Neural progenitor cell (in vitro differentiated cells): ENCODE measurements around the gene VRK3.

Experiments used
- CTCF ChIP-seq: fragments of 200-600 bp; sonication (generic); IDR thresholded peaks from 2 replicates; pipeline ENCODE4 v1.5.1; 2017; ENCODE audit warnings: antibody characterized with exemption, mild to moderate bottlenecking
- EZH2 ChIP-seq: fragments of 200-600 bp; sonication (generic); IDR thresholded peaks from 2 replicates; pipeline ENCODE4 v1.6.1; 2017; ENCODE audit warnings: antibody characterized with exemption, mild to moderate bottlenecking, moderate library complexity
- EZH2phosphoT487 ChIP-seq: fragments of 200-600 bp; sonication (generic); IDR thresholded peaks from 2 replicates; pipeline ENCODE4 v1.6.1; 2017; ENCODE audit warnings: antibody characterized with exemption

- TF ChIP-seq CTCF = no peak
- TF ChIP-seq EZH2 = no peak
- TF ChIP-seq EZH2phosphoT487 = no peak
Measured at GRCh38 chr19:50058425-50058824, 33.3 kb upstream of the VRK3 start.
